Measurements from ENCODE around the gene IL1RAPL2.

- TF ChIP-seq CTCF (IDR thresholded peaks at IDR 0.05), result no peak
- no peak for TF ChIP-seq EZH2 (IDR thresholded peaks at IDR 0.05)
Measured at GRCh38 chrX:105634180-105634579, 1068.2 kb downstream of the IL1RAPL2 start.

All from neural progenitor cell (in vitro differentiated cells).